HepG2 (cell line): ENCODE data around the gene FAM174C. TPM values are rescaled to one million over a fixed set of nuclear protein-coding genes. Genes with fewer than 3 reads are reported as not detected.
A peak's percentile ranks its signal among the peaks of the same experiment; 100 is the strongest.

Experiments
- ATF7 ChIP-seq, 2 experiments: fragments of 450-650 bp in 1 of 2; sonication (generic) in 1 of 2; formaldehyde crosslinking in 1 of 2; IDR thresholded peaks; 2 replicates each; pipeline versions ENCODE4 v1.4.0 to v1.6.1; 2016 to 2020; ENCODE audit warnings: antibody characterized with exemption in 1 of 2, mild to moderate bottlenecking in 1 of 2, missing genetic modification reagents in 1 of 2
- GZF1 ChIP-seq: sonication (generic); formaldehyde crosslinking; IDR thresholded peaks from 2 replicates; pipeline ENCODE4 v1.5.1; 2020; ENCODE audit warnings: mild to moderate bottlenecking, missing genetic modification reagents
- JUN ChIP-seq: sonication (generic); formaldehyde crosslinking; IDR thresholded peaks from 2 replicates; pipeline ENCODE4 v1.4.0; 2020; ENCODE audit warnings: mild to moderate bottlenecking, missing genetic modification reagents
- LRRFIP1 ChIP-seq: sonication (generic); formaldehyde crosslinking; conservative IDR thresholded peaks from 2 replicates; pipeline ENCODE4 v1.4.0; 2020; ENCODE audit warnings: missing genetic modification reagents
- PHF8 ChIP-seq: sonication (generic); formaldehyde crosslinking; IDR thresholded peaks from 2 replicates; pipeline ENCODE4 v1.5.0; 2020; ENCODE audit warnings: missing genetic modification reagents
- PITX1 ChIP-seq: sonication (generic); formaldehyde crosslinking; IDR thresholded peaks from 2 replicates; pipeline ENCODE4 v1.5.1; 2020; ENCODE audit warnings: mild to moderate bottlenecking, missing genetic modification reagents
- SP140L ChIP-seq: sonication (generic); formaldehyde crosslinking; IDR thresholded peaks from 2 replicates; pipeline ENCODE4 v1.4.0; 2020; ENCODE audit warnings: missing genetic modification reagents, borderline replicate concordance
- TFDP2 ChIP-seq: sonication (generic); formaldehyde crosslinking; IDR thresholded peaks from 2 replicates; pipeline ENCODE4 v1.4.0; 2020; ENCODE audit warnings: missing genetic modification reagents
- ZBTB38 ChIP-seq: sonication (generic); formaldehyde crosslinking; IDR thresholded peaks from 2 replicates; pipeline ENCODE4 v1.5.1; 2020; ENCODE audit warnings: mild to moderate bottlenecking, missing genetic modification reagents
- ZNF770 ChIP-seq: sonication (generic); formaldehyde crosslinking; IDR thresholded peaks from 2 replicates; pipeline ENCODE4 v1.5.0; 2020; ENCODE audit warnings: mild to moderate bottlenecking, missing genetic modification reagents
- ZSCAN12 ChIP-seq: sonication (generic); formaldehyde crosslinking; IDR thresholded peaks from 2 replicates; pipeline ENCODE4 v1.9.0; 2021; ENCODE audit warnings: mild to moderate bottlenecking, missing genetic modification reagents
- polyA plus RNA-seq, 8 experiments: library from polyadenylated mRNA; depleted of rRNA in 3 of 8; stranded (reverse) in 7 of 8; unstranded in 1 of 8; fragments of >200 nt; fragmentation: Illumina TruSeq in 4 of 8; extraction: Trizol in 4 of 8; gene quantifications; 2 replicates each; pipeline versions ENCODE4 v1.2.1 to v1.2.3, GENCODE V29; 2011 to 2016; ENCODE audit warnings: low read depth in 4 of 8, missing spikeins in 1 of 8, mixed read lengths in 1 of 8; ENCODE audit not compliant: insufficient read depth in 1 of 8
- total RNA-seq, 5 experiments: library from RNA; depleted of rRNA; stranded (reverse); fragments of >200 nt; fragmentation: Illumina TruSeq; extraction: Trizol; gene quantifications; 2 replicates each; pipeline ENCODE4 v1.2.3, GENCODE V29; 2016; ENCODE audit warnings: low read depth in 1 of 5
- TF ChIP-seq, protein P1 (sequence below): sonication (generic); formaldehyde crosslinking; IDR thresholded peaks from 2 replicates; pipeline ENCODE4 v1.5.1; 2020; ENCODE audit warnings: mild to moderate bottlenecking, missing genetic modification reagents, borderline replicate concordance
- TF ChIP-seq, protein P2 (sequence below): IDR thresholded peaks from 2 replicates; pipeline ENCODE4 v1.6.1; 2016
- TF ChIP-seq, protein P3 (sequence below): sonication (generic); formaldehyde crosslinking; IDR thresholded peaks from 2 replicates; pipeline ENCODE4 v1.4.0; 2020; ENCODE audit warnings: missing genetic modification reagents

Gene FAM174C
- total and polyA plus RNA-seq, 2 of the 13 experiments (the other 11 are each of a cell fraction or from before 2014, with no cell fraction given), result 19.5 to 31.3 TPM

DNA sequence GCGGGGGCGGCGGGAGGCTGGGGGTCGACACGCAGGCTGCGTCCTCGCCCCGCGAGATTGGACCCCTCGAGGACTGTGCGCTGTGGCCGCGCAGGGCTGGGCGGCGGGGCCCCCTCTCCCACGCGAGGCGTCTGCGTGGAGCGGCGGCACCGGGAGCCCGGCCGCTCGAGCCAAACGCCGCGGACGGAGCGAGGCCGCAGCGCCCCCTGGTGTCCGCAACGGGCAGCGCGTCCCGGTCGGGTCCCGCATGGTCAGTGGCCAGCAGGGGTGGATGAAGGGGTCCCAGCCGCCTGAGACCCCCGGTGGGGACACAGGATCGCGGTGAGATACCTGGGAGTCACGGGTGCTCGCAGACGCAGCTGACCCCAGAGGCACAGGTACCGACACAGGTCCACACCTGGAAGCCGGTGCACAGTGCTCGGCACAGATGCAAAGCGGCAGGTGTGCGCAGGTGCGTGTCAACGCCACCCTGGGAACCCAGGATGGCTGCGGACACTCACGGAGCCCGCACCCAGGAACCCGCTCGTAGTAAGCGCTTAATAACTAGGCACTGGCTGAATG, 8.3 kb upstream of the FAM174C start (continued):
- TF ChIP-seq LRRFIP1 (CRISPR knock-in tag) (no peak), TFDP2 (CRISPR knock-in tag) (peak; percentile 33; the same call in 1 of the 2 replicates), PITX1 (CRISPR knock-in tag) (no peak; the same call in 1 of the 2 replicates), ZSCAN12 (CRISPR knock-in tag) (no peak), SP140L (CRISPR knock-in tag) (no peak), GZF1 (CRISPR knock-in tag) (no peak), ZNF770 (no peak), JUN (no peak), ZBTB38 (CRISPR knock-in tag) (0 out of 2 replicates have a peak, but pooled peaks have one; percentile 61), PHF8 (no peak), ATF7 (IDR thresholded peaks at IDR 0.05) (no peak), ATF7 (CRISPR knock-in tag; IDR thresholded peaks at IDR 0.05) (no peak)
- TF ChIP-seq, protein P1, sequence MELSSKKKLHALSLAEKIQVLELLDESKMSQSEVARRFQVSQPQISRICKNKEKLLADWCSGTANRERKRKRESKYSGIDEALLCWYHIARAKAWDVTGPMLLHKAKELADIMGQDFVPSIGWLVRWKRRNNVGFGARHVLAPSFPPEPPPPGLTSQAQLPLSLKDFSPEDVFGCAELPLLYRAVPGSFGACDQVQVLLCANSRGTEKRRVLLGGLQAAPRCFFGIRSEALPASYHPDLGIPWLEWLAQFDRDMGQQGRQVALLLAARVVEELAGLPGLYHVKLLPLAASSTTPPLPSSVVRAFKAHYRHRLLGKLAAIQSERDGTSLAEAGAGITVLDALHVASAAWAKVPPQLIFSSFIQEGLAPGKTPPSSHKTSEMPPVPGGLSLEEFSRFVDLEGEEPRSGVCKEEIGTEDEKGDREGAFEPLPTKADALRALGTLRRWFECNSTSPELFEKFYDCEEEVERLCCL (CRISPR knock-in tag), result no peak
- TF ChIP-seq, protein P2, sequence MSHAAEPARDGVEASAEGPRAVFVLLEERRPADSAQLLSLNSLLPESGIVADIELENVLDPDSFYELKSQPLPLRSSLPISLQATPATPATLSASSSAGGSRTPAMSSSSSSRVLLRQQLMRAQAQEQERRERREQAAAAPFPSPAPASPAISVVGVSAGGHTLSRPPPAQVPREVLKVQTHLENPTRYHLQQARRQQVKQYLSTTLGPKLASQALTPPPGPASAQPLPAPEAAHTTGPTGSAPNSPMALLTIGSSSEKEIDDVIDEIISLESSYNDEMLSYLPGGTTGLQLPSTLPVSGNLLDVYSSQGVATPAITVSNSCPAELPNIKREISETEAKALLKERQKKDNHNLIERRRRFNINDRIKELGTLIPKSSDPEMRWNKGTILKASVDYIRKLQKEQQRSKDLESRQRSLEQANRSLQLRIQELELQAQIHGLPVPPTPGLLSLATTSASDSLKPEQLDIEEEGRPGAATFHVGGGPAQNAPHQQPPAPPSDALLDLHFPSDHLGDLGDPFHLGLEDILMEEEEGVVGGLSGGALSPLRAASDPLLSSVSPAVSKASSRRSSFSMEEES, result no peak
- TF ChIP-seq, protein P3, sequence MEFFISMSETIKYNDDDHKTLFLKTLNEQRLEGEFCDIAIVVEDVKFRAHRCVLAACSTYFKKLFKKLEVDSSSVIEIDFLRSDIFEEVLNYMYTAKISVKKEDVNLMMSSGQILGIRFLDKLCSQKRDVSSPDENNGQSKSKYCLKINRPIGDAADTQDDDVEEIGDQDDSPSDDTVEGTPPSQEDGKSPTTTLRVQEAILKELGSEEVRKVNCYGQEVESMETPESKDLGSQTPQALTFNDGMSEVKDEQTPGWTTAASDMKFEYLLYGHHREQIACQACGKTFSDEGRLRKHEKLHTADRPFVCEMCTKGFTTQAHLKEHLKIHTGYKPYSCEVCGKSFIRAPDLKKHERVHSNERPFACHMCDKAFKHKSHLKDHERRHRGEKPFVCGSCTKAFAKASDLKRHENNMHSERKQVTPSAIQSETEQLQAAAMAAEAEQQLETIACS (CRISPR knock-in tag), result 0 out of 2 replicates have a peak, but pooled peaks have one; percentile 23
